ENCODE measurements around the gene CACNB2. TPM values are rescaled to one million over a fixed set of nuclear protein-coding genes. Genes with fewer than 3 reads are reported as not detected.

CACNB2 gene
- total RNA-seq, 1 experiment from 2014 or later: not detected

DNA sequence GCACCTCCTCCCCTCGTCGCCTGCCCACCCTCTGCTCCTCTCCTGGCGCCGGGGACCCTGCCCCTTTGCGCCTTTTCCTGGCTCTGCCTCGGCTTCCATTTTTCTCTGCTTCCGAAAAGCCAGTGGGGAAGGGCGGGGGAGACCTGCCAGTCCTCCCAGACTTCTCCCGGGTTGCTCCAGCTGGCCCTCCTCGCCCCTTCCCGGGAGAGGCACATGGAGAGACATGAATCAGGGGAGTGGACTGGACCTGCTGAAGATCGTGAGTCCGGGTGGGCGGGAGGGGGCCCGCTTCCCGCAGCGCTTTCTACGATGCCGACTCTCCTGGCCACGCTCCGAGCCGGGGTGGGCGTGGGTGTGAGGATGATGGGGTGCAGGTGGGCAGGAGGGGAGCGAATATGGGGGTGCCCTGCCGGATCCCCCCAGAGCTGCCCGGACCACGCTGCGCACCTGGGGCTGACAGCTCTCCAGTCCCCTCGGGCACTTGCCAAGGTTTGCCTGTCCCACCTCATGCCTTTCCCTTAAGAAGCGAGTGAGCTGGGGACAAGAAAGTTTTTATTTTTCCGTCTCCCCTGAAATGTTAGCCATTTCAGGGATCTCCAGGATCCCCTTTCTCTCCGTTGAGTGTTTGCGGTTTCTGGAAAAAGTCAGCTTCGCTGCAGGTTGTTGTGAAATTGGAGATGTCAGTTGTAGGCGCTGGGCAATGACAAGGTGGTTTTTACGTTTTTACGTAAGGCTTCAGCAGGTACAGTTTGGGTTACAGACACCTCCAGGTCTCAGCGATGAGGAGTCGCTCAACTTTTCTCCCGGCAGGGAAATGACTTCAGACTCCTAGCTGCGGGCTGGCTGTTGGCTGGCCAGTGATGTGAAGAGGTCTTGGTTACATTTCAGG lies 977 bp downstream of the CACNB2 start:
- POLR2A ChIA-PET: no interaction called here
- in situ Hi-C loops (cut with HindIII; ENCODE audit: low pct_unique_long_range_greater_than_20kb, low sequenced_read_pairs) (no loop called here), intact Hi-C loops (cut with micrococcal nuclease; ENCODE audit: unreplicated experiment) (no loop called here)
- peak overlapping the region in 1 of 2 experiments; percentile 22; a peak in 1 of 4 replicates for H3K4me3 ChIP-seq (ENCODE audit: low read depth in 2 of 2, low read length in 2 of 2)
- CTCF ChIA-PET: no interaction called here
- ATAC-seq (no peak), DNase-seq (ENCODE audit: low read depth, low spot score) (no peak)
- H3K27me3 ChIP-seq (ENCODE audit: control insufficient read depth, insufficient read depth, low read length): no peaks in the 10 kb centered on the region
- no peaks in the 10 kb centered on the region for H3K36me3 ChIP-seq (ENCODE audit: control insufficient read depth, insufficient read depth, low read length)
- no TSS peak for BruUV-seq (replicated peaks)
- TF ChIP-seq POLR2AphosphoS5 (IDR thresholded peaks at IDR 0.05; ENCODE audit: low read depth, low read length): no peak
- TF ChIP-seq, protein P1, sequence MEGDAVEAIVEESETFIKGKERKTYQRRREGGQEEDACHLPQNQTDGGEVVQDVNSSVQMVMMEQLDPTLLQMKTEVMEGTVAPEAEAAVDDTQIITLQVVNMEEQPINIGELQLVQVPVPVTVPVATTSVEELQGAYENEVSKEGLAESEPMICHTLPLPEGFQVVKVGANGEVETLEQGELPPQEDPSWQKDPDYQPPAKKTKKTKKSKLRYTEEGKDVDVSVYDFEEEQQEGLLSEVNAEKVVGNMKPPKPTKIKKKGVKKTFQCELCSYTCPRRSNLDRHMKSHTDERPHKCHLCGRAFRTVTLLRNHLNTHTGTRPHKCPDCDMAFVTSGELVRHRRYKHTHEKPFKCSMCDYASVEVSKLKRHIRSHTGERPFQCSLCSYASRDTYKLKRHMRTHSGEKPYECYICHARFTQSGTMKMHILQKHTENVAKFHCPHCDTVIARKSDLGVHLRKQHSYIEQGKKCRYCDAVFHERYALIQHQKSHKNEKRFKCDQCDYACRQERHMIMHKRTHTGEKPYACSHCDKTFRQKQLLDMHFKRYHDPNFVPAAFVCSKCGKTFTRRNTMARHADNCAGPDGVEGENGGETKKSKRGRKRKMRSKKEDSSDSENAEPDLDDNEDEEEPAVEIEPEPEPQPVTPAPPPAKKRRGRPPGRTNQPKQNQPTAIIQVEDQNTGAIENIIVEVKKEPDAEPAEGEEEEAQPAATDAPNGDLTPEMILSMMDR (IDR thresholded peaks at IDR 0.05): no peak
- TF ChIP-seq TCF7L2 (IDR thresholded peaks at IDR 0.05; ENCODE audit: low read depth, low read length): no peak
- TF ChIP-seq SIN3A (IDR thresholded peaks at IDR 0.05; ENCODE audit: borderline replicate concordance, insufficient read depth, low read depth, low read length): no peak
- TF ChIP-seq, protein P2, sequence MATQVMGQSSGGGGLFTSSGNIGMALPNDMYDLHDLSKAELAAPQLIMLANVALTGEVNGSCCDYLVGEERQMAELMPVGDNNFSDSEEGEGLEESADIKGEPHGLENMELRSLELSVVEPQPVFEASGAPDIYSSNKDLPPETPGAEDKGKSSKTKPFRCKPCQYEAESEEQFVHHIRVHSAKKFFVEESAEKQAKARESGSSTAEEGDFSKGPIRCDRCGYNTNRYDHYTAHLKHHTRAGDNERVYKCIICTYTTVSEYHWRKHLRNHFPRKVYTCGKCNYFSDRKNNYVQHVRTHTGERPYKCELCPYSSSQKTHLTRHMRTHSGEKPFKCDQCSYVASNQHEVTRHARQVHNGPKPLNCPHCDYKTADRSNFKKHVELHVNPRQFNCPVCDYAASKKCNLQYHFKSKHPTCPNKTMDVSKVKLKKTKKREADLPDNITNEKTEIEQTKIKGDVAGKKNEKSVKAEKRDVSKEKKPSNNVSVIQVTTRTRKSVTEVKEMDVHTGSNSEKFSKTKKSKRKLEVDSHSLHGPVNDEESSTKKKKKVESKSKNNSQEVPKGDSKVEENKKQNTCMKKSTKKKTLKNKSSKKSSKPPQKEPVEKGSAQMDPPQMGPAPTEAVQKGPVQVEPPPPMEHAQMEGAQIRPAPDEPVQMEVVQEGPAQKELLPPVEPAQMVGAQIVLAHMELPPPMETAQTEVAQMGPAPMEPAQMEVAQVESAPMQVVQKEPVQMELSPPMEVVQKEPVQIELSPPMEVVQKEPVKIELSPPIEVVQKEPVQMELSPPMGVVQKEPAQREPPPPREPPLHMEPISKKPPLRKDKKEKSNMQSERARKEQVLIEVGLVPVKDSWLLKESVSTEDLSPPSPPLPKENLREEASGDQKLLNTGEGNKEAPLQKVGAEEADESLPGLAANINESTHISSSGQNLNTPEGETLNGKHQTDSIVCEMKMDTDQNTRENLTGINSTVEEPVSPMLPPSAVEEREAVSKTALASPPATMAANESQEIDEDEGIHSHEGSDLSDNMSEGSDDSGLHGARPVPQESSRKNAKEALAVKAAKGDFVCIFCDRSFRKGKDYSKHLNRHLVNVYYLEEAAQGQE (IDR thresholded peaks at IDR 0.05; ENCODE audit: insufficient read depth in 1 of 2, low read depth in 2 of 2, low read length in 1 of 2): no peak
- no peaks in the 10 kb centered on the region for H3K4me1 ChIP-seq (ENCODE audit: control insufficient read depth, insufficient read depth, low read length)
- H3K9me3 ChIP-seq (ENCODE audit: control insufficient read depth, insufficient read depth, low read depth, low read length): no peaks in the 10 kb centered on the region
- H3K27ac ChIP-seq (ENCODE audit: low read length): no peak overlapping the region

DNA sequence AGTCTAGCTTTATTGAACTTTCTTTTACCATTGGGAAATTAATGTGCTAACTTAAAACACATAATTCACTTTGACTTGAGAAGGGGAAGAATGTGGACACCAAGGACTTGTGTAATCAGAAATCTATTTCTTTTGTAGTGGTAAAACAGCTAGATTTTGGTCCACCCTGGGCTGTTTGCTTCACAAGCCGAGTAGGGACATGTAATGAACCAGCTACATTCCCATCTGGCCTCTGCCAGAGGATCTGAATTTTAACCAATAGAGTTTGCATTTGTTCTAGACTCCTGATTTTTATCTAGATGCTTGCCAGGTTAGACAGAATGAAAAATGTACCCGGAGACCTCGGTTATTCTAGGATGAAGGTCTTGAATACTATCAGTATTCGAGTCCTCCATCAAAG lies 1.9 kb downstream of the CACNB2 start:
- ChIA-PET CTCF (no interaction called here), POLR2A (no interaction called here)
- Histone ChIP-seq H3K27me3 (ENCODE audit: control insufficient read depth, insufficient read depth, low read length) (no peaks in the 10 kb centered on the region), H3K9me3 (ENCODE audit: control insufficient read depth, insufficient read depth, low read depth, low read length) (no peaks in the 10 kb centered on the region), H3K4me3 (ENCODE audit: low read depth in 2 of 2, low read length in 2 of 2) (no peak overlapping the region), H3K36me3 (ENCODE audit: control insufficient read depth, insufficient read depth, low read length) (no peaks in the 10 kb centered on the region), H3K27ac (ENCODE audit: low read length) (no peak overlapping the region), H3K4me1 (ENCODE audit: control insufficient read depth, insufficient read depth, low read length) (no peaks in the 10 kb centered on the region)
- ATAC-seq (no peak), DNase-seq (ENCODE audit: low read depth, low spot score) (no peak)
- TF ChIP-seq TCF7L2 (IDR thresholded peaks at IDR 0.05; ENCODE audit: low read depth, low read length) (no peak), POLR2AphosphoS5 (IDR thresholded peaks at IDR 0.05; ENCODE audit: low read depth, low read length) (no peak), SIN3A (IDR thresholded peaks at IDR 0.05; ENCODE audit: borderline replicate concordance, insufficient read depth, low read depth, low read length) (no peak)
- TF ChIP-seq, protein P1 (IDR thresholded peaks at IDR 0.05): no peak
- TF ChIP-seq, protein P2 (IDR thresholded peaks at IDR 0.05; ENCODE audit: insufficient read depth in 1 of 2, low read depth in 2 of 2, low read length in 1 of 2): no peak
- no TSS peak for BruUV-seq (replicated peaks)
- in situ Hi-C loops (cut with HindIII; ENCODE audit: low pct_unique_long_range_greater_than_20kb, low sequenced_read_pairs) (no loop called here), intact Hi-C loops (cut with micrococcal nuclease; ENCODE audit: unreplicated experiment) (no loop called here)

Data from Panc1 (cell line).